Measurements from ENCODE around the gene MCRS1. TPM values are rescaled to one million over a fixed set of nuclear protein-coding genes. Genes with fewer than 3 reads are reported as not detected.

The MCRS1 gene
- total and polyA plus RNA-seq, 4 donors, result 20.0 to 33.1 (median 26.1) TPM

DNA sequence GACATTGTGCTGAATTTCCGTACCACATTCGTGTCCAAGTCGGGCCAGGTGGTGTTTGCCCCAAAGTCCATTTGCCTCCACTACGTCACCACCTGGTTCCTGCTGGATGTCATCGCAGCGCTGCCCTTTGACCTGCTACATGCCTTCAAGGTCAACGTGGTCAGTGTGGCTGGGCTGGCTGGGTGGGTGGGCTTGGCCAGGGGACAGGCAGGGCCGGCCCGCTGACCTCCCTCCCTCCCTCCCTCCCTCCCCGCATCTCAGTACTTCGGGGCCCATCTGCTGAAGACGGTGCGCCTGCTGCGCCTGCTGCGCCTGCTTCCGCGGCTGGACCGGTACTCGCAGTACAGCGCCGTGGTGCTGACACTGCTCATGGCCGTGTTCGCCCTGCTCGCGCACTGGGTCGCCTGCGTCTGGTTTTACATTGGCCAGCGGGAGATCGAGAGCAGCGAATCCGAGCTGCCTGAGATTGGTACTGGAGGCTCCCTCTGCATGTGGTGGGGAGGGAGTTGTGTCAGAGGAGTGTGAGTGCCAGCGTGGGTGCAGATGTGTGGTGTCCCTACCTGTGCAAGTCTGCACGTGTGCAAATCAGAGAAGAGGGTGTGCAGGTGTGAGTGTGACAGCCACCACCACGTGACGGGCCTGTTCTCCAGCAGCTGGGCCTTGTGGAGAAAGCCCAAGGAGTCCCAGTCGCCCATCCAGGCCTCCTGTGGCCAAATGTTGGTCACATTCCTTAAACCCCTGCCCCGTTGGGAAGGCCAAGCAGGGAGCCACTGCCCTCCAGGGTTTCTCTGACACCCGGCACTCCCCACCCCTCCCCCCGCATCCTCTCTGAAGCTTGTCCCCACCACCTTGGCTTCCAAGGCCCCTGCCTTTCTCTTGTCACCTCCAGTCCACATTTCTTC is 23.8 kb downstream of the MCRS1 start:
- Histone ChIP-seq H3K4me3 (ENCODE audit: low read depth in 1 of 3, low read length in 3 of 3) (no peak overlapping the region), H3K9ac (ENCODE audit: low read depth in 1 of 2, low read length in 2 of 2) (no peak overlapping the region), H3K36me3 (ENCODE audit: control insufficient read depth in 4 of 4, insufficient read depth in 3 of 4, low read depth in 1 of 4, low read length in 3 of 4) (no peaks in the 10 kb centered on the region), H3K9me3 (ENCODE audit: control insufficient read depth in 4 of 4, low read length in 3 of 4) (no peaks in the 10 kb centered on the region), H3K27me3 (ENCODE audit: control insufficient read depth in 4 of 4, insufficient read depth in 4 of 4, low read length in 3 of 4) (peaks cover 0 to 4% (median 3%) of the 10 kb centered on the region in 4 donors), H3K27ac (ENCODE audit: low read depth in 1 of 2, low read length in 2 of 2) (no peak overlapping the region), H3K4me1 (ENCODE audit: control insufficient read depth in 4 of 4, insufficient read depth in 4 of 4, low read length in 3 of 4) (peaks cover 0 to 7% (median 4%) of the 10 kb centered on the region in 4 donors)
- DNase-seq (ENCODE audit: low spot score), result no peak
- WGBS, result 30% methylated on average over 39 of the region's 39 CpGs
- TF ChIP-seq, protein P1, sequence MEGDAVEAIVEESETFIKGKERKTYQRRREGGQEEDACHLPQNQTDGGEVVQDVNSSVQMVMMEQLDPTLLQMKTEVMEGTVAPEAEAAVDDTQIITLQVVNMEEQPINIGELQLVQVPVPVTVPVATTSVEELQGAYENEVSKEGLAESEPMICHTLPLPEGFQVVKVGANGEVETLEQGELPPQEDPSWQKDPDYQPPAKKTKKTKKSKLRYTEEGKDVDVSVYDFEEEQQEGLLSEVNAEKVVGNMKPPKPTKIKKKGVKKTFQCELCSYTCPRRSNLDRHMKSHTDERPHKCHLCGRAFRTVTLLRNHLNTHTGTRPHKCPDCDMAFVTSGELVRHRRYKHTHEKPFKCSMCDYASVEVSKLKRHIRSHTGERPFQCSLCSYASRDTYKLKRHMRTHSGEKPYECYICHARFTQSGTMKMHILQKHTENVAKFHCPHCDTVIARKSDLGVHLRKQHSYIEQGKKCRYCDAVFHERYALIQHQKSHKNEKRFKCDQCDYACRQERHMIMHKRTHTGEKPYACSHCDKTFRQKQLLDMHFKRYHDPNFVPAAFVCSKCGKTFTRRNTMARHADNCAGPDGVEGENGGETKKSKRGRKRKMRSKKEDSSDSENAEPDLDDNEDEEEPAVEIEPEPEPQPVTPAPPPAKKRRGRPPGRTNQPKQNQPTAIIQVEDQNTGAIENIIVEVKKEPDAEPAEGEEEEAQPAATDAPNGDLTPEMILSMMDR (IDR thresholded peaks at IDR 0.05; ENCODE audit: low read depth, low read length, missing input control), result no peak
- TF ChIP-seq SP1 (IDR thresholded peaks at IDR 0.05) (no peak), ZBTB33 (IDR thresholded peaks at IDR 0.05) (no peak), REST (IDR thresholded peaks at IDR 0.05) (no peak), ATF3 (IDR thresholded peaks at IDR 0.05) (no peak), JUND (IDR thresholded peaks at IDR 0.05) (no peak), FOXA1 (IDR thresholded peaks at IDR 0.05) (no peak), YY1 (IDR thresholded peaks at IDR 0.05) (no peak), HNF4G (IDR thresholded peaks at IDR 0.05) (no peak), TAF1 (conservative IDR thresholded peaks at IDR 0.05) (no peak), EGR1 (IDR thresholded peaks at IDR 0.05; ENCODE audit: low read depth in 2 of 2) (no peak)
- TF ChIP-seq, protein P2, sequence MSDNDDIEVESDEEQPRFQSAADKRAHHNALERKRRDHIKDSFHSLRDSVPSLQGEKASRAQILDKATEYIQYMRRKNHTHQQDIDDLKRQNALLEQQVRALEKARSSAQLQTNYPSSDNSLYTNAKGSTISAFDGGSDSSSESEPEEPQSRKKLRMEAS (IDR thresholded peaks at IDR 0.05), result no peak
